Lower lobe of right lung (tissue), 2 donors: ENCODE results near the gene RHOT2. TPM values are rescaled to one million over a fixed set of nuclear protein-coding genes. Genes with fewer than 3 reads are reported as not detected.

Source experiments
- ATAC-seq, 2 donors: fragments of 200-7000 bp; cut with Tn5 transposase; one replicate each; pipeline ENCODE4 v1.9.1; 2020 to 2022; ENCODE audit warnings: mild to moderate bottlenecking in 2 of 2, moderate library complexity in 2 of 2
- DNase-seq: peaks from one replicate; pipeline ENCODE4 v3.0.0-alpha.2; 2020
- H3K27ac ChIP-seq: fragments of 200-600 bp; one replicate; pipeline ENCODE4 v1.8.0; 2022
- H3K27me3 ChIP-seq: fragments of 200-600 bp; one replicate; pipeline ENCODE4 v1.8.0; 2022; ENCODE audit warnings: low read depth
- H3K36me3 ChIP-seq: fragments of 200-600 bp; one replicate; pipeline ENCODE4 v1.8.0; 2022; ENCODE audit warnings: mild to moderate bottlenecking
- H3K4me1 ChIP-seq: fragments of 200-600 bp; one replicate; pipeline ENCODE4 v1.8.0; 2022
- H3K4me3 ChIP-seq: fragments of 200-600 bp; one replicate; pipeline ENCODE4 v1.8.0; 2022; ENCODE audit warnings: mild to moderate bottlenecking
- H3K9me3 ChIP-seq: fragments of 200-600 bp; one replicate; pipeline ENCODE4 v1.8.0; 2022
- intact Hi-C: fragments of 100-400 bp; cut with DNase I; formaldehyde crosslinking; loops from one replicate; pipeline ENCODE4 v1.11.0; 2022
- total RNA-seq: library from RNA; stranded (reverse); fragmentation: NEBNext Ultra II Directional; extraction: Animal tissue kit (Norgen Biotek cat#: 25700); gene quantifications from one replicate; pipeline ENCODE4 v1.2.1, GENCODE V29; 2021
- TF ChIP-seq, protein P1 (sequence below): fragments of 200-600 bp; IDR thresholded peaks from one replicate; pipeline ENCODE4 v1.8.0; 2022; ENCODE audit warnings: antibody characterized with exemption, mild to moderate bottlenecking
- donor health status: DM: no; HTN: yes; CAD: no; lungs with severe emphysema.

Gene RHOT2
- total RNA-seq, 1 donor from 2014 or later = 81.6 TPM

DNA sequence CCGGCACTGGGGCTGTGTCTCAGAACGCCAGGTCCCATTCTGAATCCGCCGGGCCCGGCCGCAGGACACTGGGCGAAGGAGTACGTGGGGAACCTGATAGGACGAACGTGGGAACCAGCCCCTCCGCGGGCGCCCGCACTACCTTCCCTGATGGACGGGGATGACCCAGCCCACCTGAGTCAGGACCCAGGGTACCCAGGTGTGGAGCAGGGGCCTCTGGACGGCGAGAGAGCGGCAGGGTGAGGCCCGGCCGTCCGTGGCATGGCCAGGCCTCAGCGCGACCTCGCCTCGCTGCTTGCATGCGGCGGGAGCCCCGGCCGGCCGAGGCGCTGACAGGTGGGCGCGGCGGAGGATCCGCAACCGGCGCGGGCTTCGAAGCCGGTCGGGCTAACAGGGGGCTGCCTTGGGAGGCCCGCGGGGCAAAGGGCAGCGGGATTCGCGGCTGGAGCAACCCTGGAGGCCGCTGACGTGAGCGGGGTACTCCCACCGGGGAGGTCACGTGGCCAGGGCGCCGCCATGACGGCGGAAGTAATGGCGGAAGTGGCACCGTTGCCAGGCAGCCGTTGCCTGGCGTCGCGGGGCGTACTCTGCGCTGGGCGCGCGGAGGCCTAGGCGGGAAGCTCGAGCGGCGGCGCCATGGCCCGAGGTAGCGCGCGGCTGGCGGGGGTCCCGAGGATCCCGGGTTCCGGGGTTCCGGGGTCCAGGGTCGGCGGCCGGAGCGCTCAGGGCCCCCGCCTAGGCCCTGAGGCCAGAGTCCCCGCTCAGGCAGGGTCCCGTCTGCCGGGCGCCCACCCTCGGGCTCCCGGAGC lies 18.9 kb upstream of the RHOT2 start, which contains the start of gene WDR90:
Gene WDR90, plus strand, starts transcription at position 585 of the 809 bp plus-strand sequence. Its CDS starts 52 bp downstream, at position 637.
- TF ChIP-seq, protein P1, sequence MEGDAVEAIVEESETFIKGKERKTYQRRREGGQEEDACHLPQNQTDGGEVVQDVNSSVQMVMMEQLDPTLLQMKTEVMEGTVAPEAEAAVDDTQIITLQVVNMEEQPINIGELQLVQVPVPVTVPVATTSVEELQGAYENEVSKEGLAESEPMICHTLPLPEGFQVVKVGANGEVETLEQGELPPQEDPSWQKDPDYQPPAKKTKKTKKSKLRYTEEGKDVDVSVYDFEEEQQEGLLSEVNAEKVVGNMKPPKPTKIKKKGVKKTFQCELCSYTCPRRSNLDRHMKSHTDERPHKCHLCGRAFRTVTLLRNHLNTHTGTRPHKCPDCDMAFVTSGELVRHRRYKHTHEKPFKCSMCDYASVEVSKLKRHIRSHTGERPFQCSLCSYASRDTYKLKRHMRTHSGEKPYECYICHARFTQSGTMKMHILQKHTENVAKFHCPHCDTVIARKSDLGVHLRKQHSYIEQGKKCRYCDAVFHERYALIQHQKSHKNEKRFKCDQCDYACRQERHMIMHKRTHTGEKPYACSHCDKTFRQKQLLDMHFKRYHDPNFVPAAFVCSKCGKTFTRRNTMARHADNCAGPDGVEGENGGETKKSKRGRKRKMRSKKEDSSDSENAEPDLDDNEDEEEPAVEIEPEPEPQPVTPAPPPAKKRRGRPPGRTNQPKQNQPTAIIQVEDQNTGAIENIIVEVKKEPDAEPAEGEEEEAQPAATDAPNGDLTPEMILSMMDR = no peak
- Histone ChIP-seq H3K4me1 (peaks cover 45% of the 10 kb centered on the region), H3K9me3 (no peaks in the 10 kb centered on the region), H3K27me3 (no peaks in the 10 kb centered on the region), H3K36me3 (peaks cover 7% of the 10 kb centered on the region), H3K4me3 (peak within 1 kb of the TSS; percentile 79), H3K27ac (peak within 1 kb of the TSS; percentile 92)
- peak; percentile 97 for DNase-seq
- peak; percentile 92 to 97 for ATAC-seq
- intact Hi-C loops = no loop called here

DNA sequence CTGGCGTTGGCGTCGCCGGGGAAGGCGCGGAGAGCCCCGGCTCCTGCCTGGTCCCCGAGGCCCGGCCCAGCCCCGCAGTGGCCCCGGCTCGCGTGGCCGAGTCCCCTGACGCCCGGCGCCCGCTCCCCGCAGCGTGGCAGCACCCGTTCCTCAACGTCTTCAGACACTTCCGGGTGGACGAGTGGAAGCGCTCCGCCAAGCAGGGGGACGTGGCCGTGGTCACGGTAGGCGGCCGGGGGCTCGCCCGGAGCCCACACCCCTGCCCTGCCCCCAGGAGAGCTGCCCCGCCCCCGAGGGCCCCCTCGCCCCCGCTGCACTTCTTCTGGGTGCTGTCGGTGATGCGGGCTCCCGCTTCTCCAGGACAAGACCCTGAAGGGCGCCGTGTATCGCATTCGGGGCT lies 18.3 kb upstream of the RHOT2 start:
- peak; percentile 0 to 23 for ATAC-seq
- peak overlapping the region; percentile 92 for H3K27ac ChIP-seq

DNA sequence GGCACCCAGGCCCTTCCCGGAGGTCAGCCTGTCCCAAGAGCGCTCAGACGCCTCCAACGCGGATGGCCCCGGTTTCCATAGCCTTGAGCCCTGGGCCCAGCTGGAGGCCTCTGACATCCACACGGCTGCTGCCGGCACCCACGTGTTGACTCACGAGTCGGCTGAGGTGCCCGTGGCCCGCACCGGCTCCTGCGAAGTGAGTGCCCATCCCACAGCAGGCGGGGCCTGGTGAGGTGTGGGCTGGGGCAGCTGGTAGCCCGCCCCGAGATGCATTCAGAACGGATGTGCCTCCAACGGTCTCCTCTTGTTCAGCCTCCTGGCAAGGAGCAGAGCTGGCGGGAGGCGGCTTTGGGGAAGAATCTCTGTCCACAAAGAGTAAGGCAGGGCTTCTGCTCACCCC lies 16.1 kb upstream of the RHOT2 start:
- intact Hi-C loops = no loop called here
- Histone ChIP-seq H3K27ac (no peak overlapping the region), H3K4me3 (no peak overlapping the region), H3K9me3 (no peaks in the 10 kb centered on the region), H3K4me1 (peaks cover 27% of the 10 kb centered on the region), H3K27me3 (no peaks in the 10 kb centered on the region), H3K36me3 (peaks cover 15% of the 10 kb centered on the region)
- ATAC-seq = no peak
- no peak for DNase-seq
- TF ChIP-seq, protein P1 = no peak

More for the DNA sequence above, 18.3 kb upstream of the RHOT2 start:
- TF ChIP-seq, protein P1 = no peak
- no peak for DNase-seq
- no peaks in the 10 kb centered on the region for H3K9me3 ChIP-seq
- H3K4me3 ChIP-seq = peak overlapping the region; percentile 79
- H3K27me3 ChIP-seq = no peaks in the 10 kb centered on the region
- peaks cover 8% of the 10 kb centered on the region for H3K36me3 ChIP-seq
- intact Hi-C loops = no loop called here
- peaks cover 39% of the 10 kb centered on the region for H3K4me1 ChIP-seq

DNA sequence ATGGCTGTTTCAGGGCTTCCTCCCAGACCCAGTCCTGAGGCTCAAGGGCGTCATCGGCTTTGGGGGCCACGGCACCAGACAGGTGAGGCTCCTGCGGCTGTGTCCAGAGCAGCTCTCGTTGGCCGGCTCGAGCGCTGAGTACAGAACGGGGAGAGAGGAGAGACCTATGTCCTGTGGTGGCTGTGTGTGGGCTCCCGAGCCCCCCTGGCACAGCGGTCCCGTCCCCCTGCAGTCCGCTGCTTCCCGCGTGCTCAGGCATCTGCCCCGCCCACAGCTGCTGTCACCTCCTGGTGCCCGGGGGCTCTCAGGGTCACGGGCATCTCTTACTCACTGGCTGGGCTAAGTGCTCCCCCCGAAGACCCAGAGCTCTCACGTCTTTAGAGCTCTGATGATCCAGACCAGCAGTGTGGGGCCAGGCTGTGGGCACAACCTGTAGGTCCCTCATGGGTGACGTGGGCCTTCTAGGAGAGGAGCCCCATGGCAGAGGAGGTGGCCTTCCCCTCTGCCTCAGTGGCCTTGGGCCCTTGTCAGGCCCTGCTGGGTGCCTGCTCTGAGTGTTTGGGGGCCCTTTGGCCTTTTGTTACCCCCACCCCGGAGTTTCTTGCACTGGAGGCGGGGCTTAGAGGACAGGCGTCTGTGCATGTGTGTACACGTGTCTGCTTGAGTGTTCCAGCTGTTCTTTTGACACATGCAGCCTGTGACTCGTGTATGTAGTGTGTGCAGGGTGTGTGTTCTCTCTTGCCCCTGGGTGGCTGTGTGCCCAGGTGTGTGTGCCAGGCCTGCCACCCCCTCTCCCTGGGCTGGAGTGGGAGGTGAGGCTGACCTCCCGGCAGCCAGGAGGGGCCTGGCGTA lies 15.3 kb upstream of the RHOT2 start:
- no peaks in the 10 kb centered on the region for H3K9me3 ChIP-seq
- TF ChIP-seq, protein P1 = no peak
- H3K27me3 ChIP-seq = no peaks in the 10 kb centered on the region
- no peak overlapping the region for H3K27ac ChIP-seq
- DNase-seq = no peak
- intact Hi-C loops = no loop called here
- no peak for ATAC-seq
- H3K4me3 ChIP-seq = no peak overlapping the region
- peaks cover 20% of the 10 kb centered on the region for H3K4me1 ChIP-seq
- H3K36me3 ChIP-seq = peaks cover 15% of the 10 kb centered on the region

DNA sequence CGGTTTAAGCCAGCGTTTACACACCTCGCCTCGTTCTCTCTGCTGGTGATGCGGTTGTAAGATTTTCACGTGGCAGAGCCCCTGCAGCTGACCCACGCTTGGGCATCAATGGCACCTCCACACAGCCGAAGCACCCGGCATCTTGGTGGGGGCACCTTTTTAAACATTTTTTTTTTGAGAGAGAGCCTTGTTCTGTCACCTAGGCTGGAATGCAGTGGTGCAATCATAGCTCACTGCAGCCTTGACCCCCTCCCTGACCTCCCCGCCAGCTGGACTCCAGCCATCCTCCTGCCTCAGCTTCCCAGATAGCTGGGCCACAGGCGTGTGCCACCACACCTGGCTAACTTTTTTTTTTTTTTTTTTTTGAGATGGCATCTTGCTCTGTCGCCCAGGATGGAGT lies 13.9 kb upstream of the RHOT2 start:
- intact Hi-C loops = no loop called here
- Histone ChIP-seq H3K36me3 (peaks cover 26% of the 10 kb centered on the region), H3K4me1 (peaks cover 10% of the 10 kb centered on the region), H3K9me3 (no peaks in the 10 kb centered on the region), H3K27ac (no peak overlapping the region), H3K27me3 (no peaks in the 10 kb centered on the region), H3K4me3 (no peak overlapping the region)
- TF ChIP-seq, protein P1 = no peak
- ATAC-seq (no peak), DNase-seq (no peak)
